ENCODE data around the gene GLTP.

DNA sequence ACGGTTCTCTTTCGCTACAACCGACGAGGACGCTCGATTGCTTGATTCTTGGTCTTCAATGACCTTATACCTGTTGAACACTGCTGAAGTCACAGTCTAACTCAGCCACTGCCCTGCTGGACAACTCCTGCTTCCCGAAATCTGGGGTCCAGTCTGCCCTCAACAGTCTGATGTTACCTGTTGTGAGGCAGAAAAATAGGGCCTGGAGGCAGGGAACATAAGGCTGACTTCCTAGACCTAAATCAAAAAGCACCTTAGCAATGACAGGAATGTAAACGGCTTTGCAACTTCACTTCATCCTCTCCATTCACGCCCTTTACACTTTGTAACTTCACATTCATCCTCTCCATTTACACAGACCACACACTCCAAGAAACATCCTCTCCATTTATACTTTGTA lies 597 bp upstream of the GLTP start:
- no peak for TF ChIP-seq CTCF (IDR thresholded peaks at IDR 0.05)
- no peak for TF ChIP-seq POLR2AphosphoS5 (IDR thresholded peaks at IDR 0.05)

Measured in suprapubic skin (tissue), 3 donors.